ENCODE data around the gene SEC24A.
"Not testable (repeated sequence)": the region's sequence is repeated elsewhere in the genome, so short reads cannot be mapped to it uniquely, and the experiment has no call there.

Gene SEC24A

GRCh38 chr5:134648425-134649162 lies at the start of gene SEC24A:
Gene SEC24A (plus strand): TSS chr5:134648785. CDS start chr5:134649077, 292 bp downstream.
- Histone ChIP-seq H3K27me3 (no peaks in the 10 kb centered on the region), H3K4me3 (peak within 1 kb of the TSS; percentile 84), H3K36me3 (0 out of 2 replicates have a peak, but pooled peaks cover 14% of the 10 kb centered on the region), H4K20me1 (peaks cover 20% of the 10 kb centered on the region; the same call in 1 of the 2 replicates), H3K27ac (peak within 1 kb of the TSS; percentile 88), H3K9ac (peak within 1 kb of the TSS; percentile 91), H3K4me1 (peaks cover 34% of the 10 kb centered on the region), H3K9me3 (no peaks in the 10 kb centered on the region), H3K4me2 (peak within 1 kb of the TSS; percentile 83)
- TF ChIP-seq Cebpa-rat (IDR thresholded peaks at IDR 0.05): no peak

- not testable (repeated sequence) for H3K9me3 ChIP-seq, H4K20me1 ChIP-seq, H3K4me3 ChIP-seq, H3K36me3 ChIP-seq, H3K27me3 ChIP-seq, H3K9ac ChIP-seq, H3K27ac ChIP-seq, H3K4me2 ChIP-seq
- peaks cover 11% of the 10 kb centered on the region for H3K4me1 ChIP-seq
Measured at GRCh38 chr5:134599820-134600219, 48.8 kb upstream of the SEC24A start.

- no peaks in the 10 kb centered on the region for H4K20me1 ChIP-seq
- no peaks in the 10 kb centered on the region for H3K27me3 ChIP-seq
- no peak for TF ChIP-seq Cebpa-rat (IDR thresholded peaks at IDR 0.05)
- peaks cover 3% of the 10 kb centered on the region for H3K4me1 ChIP-seq
- no peaks in the 10 kb centered on the region for H3K9me3 ChIP-seq
- peaks cover 15% of the 10 kb centered on the region for H3K36me3 ChIP-seq
- H3K9ac ChIP-seq: no peak overlapping the region
- no peak overlapping the region for H3K4me3 ChIP-seq
- H3K4me2 ChIP-seq: no peak overlapping the region
- no peak overlapping the region for H3K27ac ChIP-seq
Measured at GRCh38 chr5:134600600-134600999, 48.0 kb upstream of the SEC24A start.

GRCh38 chr5:134603059-134603458 lies 45.5 kb upstream of the SEC24A start:
- no peak overlapping the region for H3K4me2 ChIP-seq

GRCh38 chr5:134604908-134605307 lies 43.7 kb upstream of the SEC24A start:
- TF ChIP-seq Cebpa-rat (IDR thresholded peaks at IDR 0.05): no peak
- Histone ChIP-seq H3K4me3 (no peak overlapping the region), H3K9ac (no peak overlapping the region), H3K4me2 (no peak overlapping the region), H3K9me3 (no peaks in the 10 kb centered on the region), H3K36me3 (peaks cover 56% of the 10 kb centered on the region), H3K4me1 (no peaks in the 10 kb centered on the region), H3K27me3 (no peaks in the 10 kb centered on the region), H4K20me1 (no peaks in the 10 kb centered on the region), H3K27ac (no peak overlapping the region)

More at GRCh38 chr5:134603059-134603458, 45.5 kb upstream of the SEC24A start:
- Histone ChIP-seq H3K4me3 (no peak overlapping the region), H3K27me3 (no peaks in the 10 kb centered on the region), H3K4me1 (no peaks in the 10 kb centered on the region), H3K27ac (no peak overlapping the region), H4K20me1 (no peaks in the 10 kb centered on the region), H3K36me3 (peaks cover 40% of the 10 kb centered on the region), H3K9me3 (no peaks in the 10 kb centered on the region), H3K9ac (no peak overlapping the region)
- no peak for TF ChIP-seq Cebpa-rat (IDR thresholded peaks at IDR 0.05)

- Histone ChIP-seq H3K4me1 (no peaks in the 10 kb centered on the region), H3K4me2 (no peak overlapping the region), H3K4me3 (no peak overlapping the region), H3K36me3 (peaks cover 71% of the 10 kb centered on the region), H3K9me3 (no peaks in the 10 kb centered on the region), H4K20me1 (no peaks in the 10 kb centered on the region), H3K27ac (no peak overlapping the region), H3K9ac (no peak overlapping the region), H3K27me3 (no peaks in the 10 kb centered on the region)
- no peak for TF ChIP-seq Cebpa-rat (IDR thresholded peaks at IDR 0.05)
Measured at GRCh38 chr5:134606726-134607125, 41.9 kb upstream of the SEC24A start.

- H3K9ac ChIP-seq: no peak overlapping the region
- no peak overlapping the region for H3K4me2 ChIP-seq
- no peak overlapping the region for H3K27ac ChIP-seq
Measured at GRCh38 chr5:134608555-134608954, 40.0 kb upstream of the SEC24A start.

GRCh38 chr5:134609232-134609851 lies 39.2 kb upstream of the SEC24A start:
- no peak overlapping the region for H3K4me2 ChIP-seq
- no peak overlapping the region for H3K9ac ChIP-seq
- no peak overlapping the region for H3K4me3 ChIP-seq
- peaks cover 77% of the 10 kb centered on the region for H3K36me3 ChIP-seq
- no peaks in the 10 kb centered on the region for H4K20me1 ChIP-seq
- H3K9me3 ChIP-seq: no peaks in the 10 kb centered on the region
- no peaks in the 10 kb centered on the region for H3K4me1 ChIP-seq
- no peaks in the 10 kb centered on the region for H3K27me3 ChIP-seq
- TF ChIP-seq Cebpa-rat (IDR thresholded peaks at IDR 0.05): no peak
- no peak overlapping the region for H3K27ac ChIP-seq

More at GRCh38 chr5:134608555-134608954, 40.0 kb upstream of the SEC24A start:
- H3K9me3 ChIP-seq: no peaks in the 10 kb centered on the region
- no peaks in the 10 kb centered on the region for H3K4me1 ChIP-seq
- no peak for TF ChIP-seq Cebpa-rat (IDR thresholded peaks at IDR 0.05)
- no peak overlapping the region for H3K4me3 ChIP-seq
- no peaks in the 10 kb centered on the region for H3K27me3 ChIP-seq
- no peaks in the 10 kb centered on the region for H4K20me1 ChIP-seq
- H3K36me3 ChIP-seq: peaks cover 80% of the 10 kb centered on the region

- Histone ChIP-seq H3K4me3 (no peak overlapping the region), H3K9ac (no peak overlapping the region), H3K36me3 (peaks cover 76% of the 10 kb centered on the region), H3K4me2 (no peak overlapping the region), H4K20me1 (no peaks in the 10 kb centered on the region), H3K27ac (no peak overlapping the region), H3K9me3 (no peaks in the 10 kb centered on the region), H3K4me1 (no peaks in the 10 kb centered on the region), H3K27me3 (no peaks in the 10 kb centered on the region)
- TF ChIP-seq Cebpa-rat (IDR thresholded peaks at IDR 0.05): no peak
Measured at GRCh38 chr5:134610725-134611124, 37.9 kb upstream of the SEC24A start.

GRCh38 chr5:134611515-134611914 lies 37.1 kb upstream of the SEC24A start:
- no peak for TF ChIP-seq Cebpa-rat (IDR thresholded peaks at IDR 0.05)
- H3K4me1 ChIP-seq: no peaks in the 10 kb centered on the region
- H3K4me3 ChIP-seq: no peak overlapping the region
- H3K27me3 ChIP-seq: no peaks in the 10 kb centered on the region
- H3K27ac ChIP-seq: no peak overlapping the region
- no peak overlapping the region for H3K9ac ChIP-seq
- no peaks in the 10 kb centered on the region for H4K20me1 ChIP-seq
- peaks cover 76% of the 10 kb centered on the region for H3K36me3 ChIP-seq
- no peaks in the 10 kb centered on the region for H3K9me3 ChIP-seq
- H3K4me2 ChIP-seq: no peak overlapping the region

Data from BLaER1 (cell line).